ENCODE data around the gene DGCR2. TPM values are rescaled to one million over a fixed set of nuclear protein-coding genes. Genes with fewer than 3 reads are reported as not detected.
A peak's percentile ranks its signal among the peaks of the same experiment; 100 is the strongest.

Gene DGCR2, protein sequence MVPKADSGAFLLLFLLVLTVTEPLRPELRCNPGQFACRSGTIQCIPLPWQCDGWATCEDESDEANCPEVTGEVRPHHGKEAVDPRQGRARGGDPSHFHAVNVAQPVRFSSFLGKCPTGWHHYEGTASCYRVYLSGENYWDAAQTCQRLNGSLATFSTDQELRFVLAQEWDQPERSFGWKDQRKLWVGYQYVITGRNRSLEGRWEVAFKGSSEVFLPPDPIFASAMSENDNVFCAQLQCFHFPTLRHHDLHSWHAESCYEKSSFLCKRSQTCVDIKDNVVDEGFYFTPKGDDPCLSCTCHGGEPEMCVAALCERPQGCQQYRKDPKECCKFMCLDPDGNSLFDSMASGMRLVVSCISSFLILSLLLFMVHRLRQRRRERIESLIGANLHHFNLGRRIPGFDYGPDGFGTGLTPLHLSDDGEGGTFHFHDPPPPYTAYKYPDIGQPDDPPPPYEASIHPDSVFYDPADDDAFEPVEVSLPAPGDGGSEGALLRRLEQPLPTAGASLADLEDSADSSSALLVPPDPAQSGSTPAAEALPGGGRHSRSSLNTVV
- total RNA-seq, result 10 to 100 TPM; 37.0 to 43.5 TPM
- polyA plus RNA-seq, result 10 to 100 TPM; 19.7 to 27.4 TPM
- long read RNA-seq, donor 1, full-length matches to known transcripts, result 13 of 112 reads
- long read RNA-seq, donor 1, partial matches to known transcripts, result 41 of 112 reads
- long read RNA-seq, donor 1, other reads (novel, unspliced or antisense), result 58 of 112 reads
- long read RNA-seq, donor 2, full-length matches to known transcripts, result 17 of 72 reads
- long read RNA-seq, donor 2, partial matches to known transcripts, result 10 of 72 reads
- long read RNA-seq, donor 2, other reads (novel, unspliced or antisense), result 45 of 72 reads

DNA sequence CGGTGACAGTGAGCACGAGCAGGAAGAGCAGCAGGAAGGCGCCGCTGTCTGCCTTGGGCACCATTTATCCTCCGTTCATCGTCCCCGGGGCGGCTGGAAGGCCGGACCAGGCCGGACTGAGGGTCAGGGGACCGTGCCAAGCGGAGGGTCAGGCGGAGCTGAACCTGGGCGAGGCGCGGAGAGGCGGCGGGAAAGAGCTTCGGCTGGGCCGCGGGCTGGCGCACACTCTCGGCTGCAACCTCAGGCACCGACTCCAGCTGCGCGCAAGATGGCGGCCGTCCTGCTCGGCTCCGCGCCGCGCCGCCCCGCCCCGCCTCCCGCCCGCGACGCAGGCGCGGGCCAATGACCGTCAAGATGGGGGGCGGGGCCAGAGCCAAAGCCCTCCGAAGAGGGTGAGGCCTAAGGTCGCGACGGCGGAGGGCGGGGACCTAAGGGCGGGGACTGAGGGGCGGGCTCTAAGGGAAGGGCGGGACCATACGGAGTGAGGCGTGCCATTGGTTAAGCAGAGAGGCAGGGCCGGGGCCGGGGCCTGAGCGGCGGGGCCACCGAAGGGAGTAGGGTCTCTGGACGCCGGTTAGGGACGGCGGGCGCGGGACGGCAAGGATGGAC is at the start of gene DGCR2:
TSS of gene DGCR2 (minus strand) at position 270 of the 609 bp plus-strand sequence. CDS start at position 64, 206 bp downstream.
- no peaks in the 10 kb centered on the region for H3K36me3 ChIP-seq (ENCODE audit: control insufficient read depth in 1 of 2, insufficient read depth in 2 of 2, low read length in 1 of 2)
- WGBS, 2 donors, result 0 to 1% methylated on average over 45 to 67 of the region's 67 CpGs
- no peaks in the 10 kb centered on the region for H3K4me1 ChIP-seq (ENCODE audit: control insufficient read depth in 1 of 2, insufficient read depth in 2 of 2, low read length in 2 of 2)
- H3K27ac ChIP-seq (ENCODE audit: low read depth in 1 of 2, low read length in 2 of 2), result peak within 1 kb of the TSS; percentile 76 to 84
- DNase-seq (peak; percentile 98 to 99), ATAC-seq (ENCODE audit: low FRiP score) (peak; percentile 99)
- no peaks in the 10 kb centered on the region for H3K9me3 ChIP-seq (ENCODE audit: control insufficient read depth, low read length)
- peak within 1 kb of the TSS; percentile 87 to 93 for H3K4me3 ChIP-seq (ENCODE audit: low read length in 2 of 2)
- H3K27me3 ChIP-seq (ENCODE audit: control insufficient read depth in 1 of 2, insufficient read depth in 2 of 2, low read length in 1 of 2), result no peaks in the 10 kb centered on the region
- intact Hi-C loops (cut with DNase I), result loop anchor here in 1 of 2 donors (2.0 kb wide), 1 partner anchor 325 kb away; the partner anchor contains the start of gene C22orf39

DNA sequence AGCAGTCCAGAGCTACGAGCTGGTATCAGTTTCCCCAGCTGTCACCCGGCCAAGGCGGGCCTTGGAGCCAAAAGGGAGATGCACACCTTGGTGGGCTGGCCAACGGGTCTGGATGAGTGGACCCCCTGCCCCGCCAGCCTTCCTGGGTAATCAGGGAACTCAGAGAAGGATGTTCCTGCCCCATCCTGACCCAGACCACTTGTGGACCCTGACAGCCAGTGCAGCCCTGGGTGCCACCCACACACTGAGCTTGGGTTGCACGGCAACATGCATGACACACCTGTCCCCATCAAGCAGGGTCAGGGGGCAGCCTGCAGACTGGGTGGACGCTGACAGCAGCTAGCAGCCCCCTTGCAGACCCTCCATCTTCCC is 47.7 kb upstream of the DGCR2 start:
- ATAC-seq (ENCODE audit: low FRiP score) (no peak), DNase-seq (no peak)
- Histone ChIP-seq H3K27me3 (ENCODE audit: control insufficient read depth in 1 of 2, insufficient read depth in 2 of 2, low read length in 1 of 2) (no peaks in the 10 kb centered on the region), H3K9me3 (ENCODE audit: control insufficient read depth, low read length) (no peaks in the 10 kb centered on the region), H3K27ac (ENCODE audit: low read depth in 1 of 2, low read length in 2 of 2) (no peak overlapping the region), H3K4me3 (ENCODE audit: low read length in 2 of 2) (no peak overlapping the region), H3K4me1 (ENCODE audit: control insufficient read depth in 1 of 2, insufficient read depth in 2 of 2, low read length in 2 of 2) (no peaks in the 10 kb centered on the region), H3K36me3 (ENCODE audit: control insufficient read depth in 1 of 2, insufficient read depth in 2 of 2, low read length in 1 of 2) (no peaks in the 10 kb centered on the region)
- intact Hi-C loops (cut with DNase I), result no loop called here
- 50 to 51% methylated on average over 7 of the region's 7 CpGs for WGBS, 2 donors

DNA sequence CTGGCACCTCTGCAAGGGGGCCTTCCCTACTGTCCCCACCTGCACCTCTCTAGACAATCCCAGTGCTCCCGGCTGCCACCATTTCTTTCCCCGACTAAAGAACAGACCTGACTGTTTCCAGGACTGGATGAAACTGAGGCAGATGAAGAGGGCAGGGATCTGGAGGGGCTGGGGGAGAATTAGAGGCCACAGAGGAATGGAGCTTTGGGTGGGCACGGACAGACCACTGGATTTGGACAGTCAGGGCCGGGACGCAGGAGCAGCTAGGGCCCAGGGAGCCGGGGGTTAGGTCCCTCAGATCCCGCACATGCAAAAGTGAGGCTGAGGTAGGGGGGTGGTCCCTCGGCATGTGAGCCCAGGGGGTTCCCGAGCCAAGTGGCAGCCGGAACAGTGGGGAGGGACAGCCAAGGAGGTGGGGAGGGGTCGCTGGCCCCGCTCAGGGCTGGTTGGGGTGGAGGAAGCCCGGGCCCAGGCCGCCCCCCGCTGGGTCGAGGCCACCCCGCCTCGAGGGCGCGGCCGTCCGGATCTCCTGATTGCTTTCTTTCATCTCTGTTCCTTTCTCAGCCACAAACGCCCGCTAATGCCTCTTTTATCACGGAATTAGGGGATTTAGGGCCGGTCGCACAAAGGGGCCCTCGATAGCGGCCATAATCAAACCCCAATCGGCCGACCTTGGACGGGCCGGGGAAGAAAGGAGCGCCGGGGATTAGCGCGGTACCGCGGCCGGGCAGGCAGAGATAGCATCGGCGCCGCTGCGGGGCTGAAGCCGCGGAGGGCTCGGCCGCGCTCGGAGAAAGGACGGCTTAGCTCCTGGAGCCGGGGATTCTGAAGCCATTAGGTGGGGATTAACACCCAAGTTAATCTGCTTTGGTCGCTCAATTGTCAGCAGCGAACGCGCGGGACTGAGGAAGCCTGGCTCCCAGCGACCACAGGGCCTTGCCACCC is 47.1 kb upstream of the DGCR2 start:
- Histone ChIP-seq H3K9me3 (ENCODE audit: control insufficient read depth, low read length) (no peaks in the 10 kb centered on the region), H3K4me3 (ENCODE audit: low read length in 2 of 2) (no peak overlapping the region), H3K27me3 (ENCODE audit: control insufficient read depth in 1 of 2, insufficient read depth in 2 of 2, low read length in 1 of 2) (no peaks in the 10 kb centered on the region), H3K36me3 (ENCODE audit: control insufficient read depth in 1 of 2, insufficient read depth in 2 of 2, low read length in 1 of 2) (no peaks in the 10 kb centered on the region), H3K4me1 (ENCODE audit: control insufficient read depth in 1 of 2, insufficient read depth in 2 of 2, low read length in 2 of 2) (no peaks in the 10 kb centered on the region), H3K27ac (ENCODE audit: low read depth in 1 of 2, low read length in 2 of 2) (no peak overlapping the region)
- no peak for ATAC-seq (ENCODE audit: low FRiP score)
- WGBS, 2 donors, result 7 to 8% methylated on average over 55 to 58 of the region's 58 CpGs
- intact Hi-C loops (cut with DNase I), result no loop called here
- DNase-seq, result no peak

DNA sequence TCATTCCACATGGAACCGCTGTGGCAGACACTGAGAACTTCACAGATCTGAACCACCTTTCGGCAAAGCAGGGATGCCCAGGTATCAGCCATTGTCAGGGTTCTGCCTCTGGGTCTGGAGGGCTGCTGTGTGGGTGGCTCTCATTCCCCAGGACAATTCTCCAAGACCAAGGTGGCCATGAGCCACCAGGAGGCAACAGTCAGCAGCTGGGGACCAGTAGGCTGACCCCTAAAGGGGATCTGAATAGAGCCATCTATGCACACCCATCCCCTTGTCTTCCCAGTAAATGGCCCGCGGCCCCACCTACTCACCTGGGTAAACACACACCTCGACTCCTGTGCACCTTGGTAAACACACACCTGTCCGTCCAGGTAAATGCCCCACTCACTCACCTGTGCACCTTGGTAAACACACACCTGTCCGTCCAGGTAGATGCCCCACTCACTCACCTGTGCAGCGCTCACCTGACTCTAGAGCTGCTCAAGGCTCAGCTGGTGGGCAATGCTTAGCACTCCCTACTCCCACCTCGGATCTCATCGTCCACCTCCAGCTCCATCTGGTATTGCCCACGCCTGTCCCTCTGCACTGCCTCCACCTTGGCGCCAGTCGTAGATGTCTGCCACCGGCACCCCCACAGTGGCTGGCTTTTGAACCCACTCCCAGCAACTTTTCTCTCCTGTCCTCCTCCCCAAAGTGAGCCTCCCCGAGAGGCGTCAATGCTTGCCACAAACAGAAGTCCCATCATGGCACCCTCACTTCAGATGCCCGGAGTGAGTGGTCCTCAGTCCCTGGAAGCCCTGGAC is 46.1 kb upstream of the DGCR2 start:
- Histone ChIP-seq H3K9me3 (ENCODE audit: control insufficient read depth, low read length) (no peaks in the 10 kb centered on the region), H3K4me3 (ENCODE audit: low read length in 2 of 2) (no peak overlapping the region), H3K4me1 (ENCODE audit: control insufficient read depth in 1 of 2, insufficient read depth in 2 of 2, low read length in 2 of 2) (no peaks in the 10 kb centered on the region), H3K36me3 (ENCODE audit: control insufficient read depth in 1 of 2, insufficient read depth in 2 of 2, low read length in 1 of 2) (no peaks in the 10 kb centered on the region), H3K27me3 (ENCODE audit: control insufficient read depth in 1 of 2, insufficient read depth in 2 of 2, low read length in 1 of 2) (no peaks in the 10 kb centered on the region), H3K27ac (ENCODE audit: low read depth in 1 of 2, low read length in 2 of 2) (no peak overlapping the region)
- intact Hi-C loops (cut with DNase I), result no loop called here
- ATAC-seq (ENCODE audit: low FRiP score) (no peak), DNase-seq (no peak)
- WGBS, 2 donors, result 68 to 70% methylated on average over 16 to 17 of the region's 17 CpGs

DNA sequence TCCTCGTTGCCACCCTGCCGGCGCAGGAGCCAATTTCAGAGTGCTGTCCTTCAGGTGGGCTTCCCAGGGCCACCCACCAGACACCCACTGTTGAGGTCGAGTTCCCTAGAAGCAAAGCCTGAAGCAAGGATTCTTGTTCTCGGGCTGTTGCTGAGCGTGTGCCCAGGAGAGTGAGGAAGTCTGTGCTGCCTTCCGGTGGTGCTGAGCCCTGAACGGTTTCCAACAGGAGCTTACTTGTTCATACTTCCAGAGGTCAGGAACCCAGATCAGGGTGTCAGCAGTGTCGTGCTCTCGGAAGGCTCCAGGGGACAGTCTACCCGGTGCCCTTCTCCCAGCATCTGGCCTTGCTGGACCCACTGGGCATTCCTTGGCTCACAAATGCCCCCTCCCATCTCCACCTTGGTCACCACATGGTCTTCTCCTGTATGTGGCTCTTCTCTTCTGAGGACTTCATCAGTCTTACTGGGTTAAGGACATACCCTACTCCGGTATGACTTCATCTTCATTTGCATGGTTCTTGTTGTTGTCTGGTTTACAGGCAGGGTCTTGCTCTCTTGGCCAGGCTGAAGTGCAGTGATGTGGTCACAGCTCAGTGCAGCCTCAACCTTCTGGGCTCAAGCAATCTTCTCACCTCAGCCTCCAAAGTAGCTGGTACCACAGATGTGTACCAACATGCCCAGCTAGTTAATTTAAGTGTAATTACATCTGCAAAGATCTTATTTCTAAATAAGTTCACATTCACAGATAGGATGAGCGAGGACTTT is 45.1 kb upstream of the DGCR2 start:
- Histone ChIP-seq H3K4me3 (ENCODE audit: low read length in 2 of 2) (no peak overlapping the region), H3K4me1 (ENCODE audit: control insufficient read depth in 1 of 2, insufficient read depth in 2 of 2, low read length in 2 of 2) (no peaks in the 10 kb centered on the region), H3K27me3 (ENCODE audit: control insufficient read depth in 1 of 2, insufficient read depth in 2 of 2, low read length in 1 of 2) (no peaks in the 10 kb centered on the region), H3K27ac (ENCODE audit: low read depth in 1 of 2, low read length in 2 of 2) (no peak overlapping the region), H3K36me3 (ENCODE audit: control insufficient read depth in 1 of 2, insufficient read depth in 2 of 2, low read length in 1 of 2) (no peaks in the 10 kb centered on the region), H3K9me3 (ENCODE audit: control insufficient read depth, low read length) (no peaks in the 10 kb centered on the region)
- WGBS, 2 donors, result 74% methylated on average over 13 of the region's 13 CpGs
- ATAC-seq (ENCODE audit: low FRiP score), result no peak
- DNase-seq, result no peak
- intact Hi-C loops (cut with DNase I), result no loop called here

DNA sequence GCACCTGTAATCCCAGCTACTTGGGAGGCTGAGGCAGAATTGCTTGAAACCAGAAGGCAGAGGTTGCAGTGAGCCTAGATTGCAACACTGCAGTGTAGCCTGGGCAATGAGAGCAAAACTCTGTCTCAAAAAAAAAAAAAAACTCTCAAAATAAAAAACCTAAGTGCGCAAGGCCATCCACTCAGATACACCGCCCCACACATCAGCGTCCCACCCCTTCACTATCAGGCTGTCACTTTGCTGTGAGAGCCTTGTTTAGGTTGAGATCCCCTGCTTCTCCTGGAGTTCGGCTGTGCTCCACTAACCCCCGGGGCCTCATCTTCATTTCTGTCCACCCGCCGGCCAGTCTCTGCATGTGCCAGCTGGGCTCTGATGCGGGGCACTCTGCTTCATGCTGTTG is 44.2 kb upstream of the DGCR2 start:
- Histone ChIP-seq H3K27ac (ENCODE audit: low read depth in 1 of 2, low read length in 2 of 2) (no peak overlapping the region), H3K4me3 (ENCODE audit: low read length in 2 of 2) (no peak overlapping the region), H3K27me3 (ENCODE audit: control insufficient read depth in 1 of 2, insufficient read depth in 2 of 2, low read length in 1 of 2) (no peaks in the 10 kb centered on the region), H3K4me1 (ENCODE audit: control insufficient read depth in 1 of 2, insufficient read depth in 2 of 2, low read length in 2 of 2) (no peaks in the 10 kb centered on the region), H3K36me3 (ENCODE audit: control insufficient read depth in 1 of 2, insufficient read depth in 2 of 2, low read length in 1 of 2) (no peaks in the 10 kb centered on the region), H3K9me3 (ENCODE audit: control insufficient read depth, low read length) (no peaks in the 10 kb centered on the region)
- 80% methylated on average over 8 of the region's 8 CpGs for WGBS, 2 donors
- DNase-seq (no peak), ATAC-seq (ENCODE audit: low FRiP score) (no peak)
- intact Hi-C loops (cut with DNase I), result no loop called here

DNA sequence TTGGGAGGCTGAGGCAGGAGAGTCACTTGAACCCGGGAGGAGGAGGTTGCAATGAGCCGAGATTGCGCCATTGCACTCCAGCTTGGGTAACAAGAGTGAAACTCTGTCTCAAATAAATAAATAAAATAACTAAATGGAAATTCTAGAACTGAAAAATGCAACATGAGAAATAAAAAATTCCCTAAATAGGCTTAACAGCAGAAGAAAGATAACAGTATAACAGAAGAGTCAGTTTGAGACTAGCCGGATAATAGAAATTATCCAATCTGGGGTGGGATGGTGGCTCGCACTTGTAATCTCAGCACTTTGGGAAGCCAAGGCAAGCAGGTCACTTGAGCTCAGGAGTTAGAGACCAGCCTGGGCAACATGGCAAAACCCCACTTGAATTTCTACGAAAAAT is 42.2 kb upstream of the DGCR2 start:
- 94 to 96% methylated on average over 6 of the region's 6 CpGs for WGBS, 2 donors
- ATAC-seq (ENCODE audit: low FRiP score), result no peak
- intact Hi-C loops (cut with DNase I), result no loop called here
- no peaks in the 10 kb centered on the region for H3K4me1 ChIP-seq (ENCODE audit: control insufficient read depth in 1 of 2, insufficient read depth in 2 of 2, low read length in 2 of 2)
- H3K36me3 ChIP-seq (ENCODE audit: control insufficient read depth in 1 of 2, insufficient read depth in 2 of 2, low read length in 1 of 2), result no peaks in the 10 kb centered on the region
- no peaks in the 10 kb centered on the region for H3K9me3 ChIP-seq (ENCODE audit: control insufficient read depth, low read length)
- no peak overlapping the region for H3K4me3 ChIP-seq (ENCODE audit: low read length in 2 of 2)
- H3K27me3 ChIP-seq (ENCODE audit: control insufficient read depth in 1 of 2, insufficient read depth in 2 of 2, low read length in 1 of 2), result no peaks in the 10 kb centered on the region
- DNase-seq, result no peak
- H3K27ac ChIP-seq (ENCODE audit: low read depth in 1 of 2, low read length in 2 of 2), result no peak overlapping the region
